Astrocyte (in vitro differentiated cells and primary cell): ENCODE measurements around the gene DCHS2. TPM values are rescaled to one million over a fixed set of nuclear protein-coding genes. Genes with fewer than 3 reads are reported as not detected.

Source experiments
- DNase-seq: peaks from one replicate; pipeline ENCODE4 v3.0.0-alpha.2; 2010; ENCODE audit warnings: low read depth
- FAIRE-seq: peaks from 2 replicates; lab custom pipeline; 2011; peaks lifted over from hg19 to GRCh38; lab: Jason Lieb, UNC
- H2AFZ ChIP-seq: 2 replicates; pipeline ENCODE4 v1.6.0; 2012; ENCODE audit warnings: low read depth, low read length, inconsistent platforms
- H3K27ac ChIP-seq: 2 replicates; pipeline ENCODE4 v1.5.1; 2011; ENCODE audit warnings: low read depth, low read length, inconsistent platforms
- H3K27me3 ChIP-seq: 2 replicates; pipeline ENCODE4 v1.6.0; 2011; ENCODE audit warnings: low read length, inconsistent platforms; ENCODE audit not compliant: insufficient read depth
- H3K36me3 ChIP-seq: 2 replicates; pipeline ENCODE4 v1.5.1; 2011; ENCODE audit warnings: low read length, inconsistent platforms; ENCODE audit not compliant: insufficient read depth
- H3K4me1 ChIP-seq: 2 replicates; pipeline ENCODE4 v1.5.1; 2011; ENCODE audit warnings: low read length, inconsistent platforms; ENCODE audit not compliant: insufficient read depth
- H3K4me2 ChIP-seq: 2 replicates; pipeline ENCODE4 v1.6.0; 2012; ENCODE audit warnings: low read length, inconsistent platforms
- H3K4me3 ChIP-seq: 2 replicates; pipeline ENCODE4 v1.5.1; 2011; ENCODE audit warnings: low read depth, mild to moderate bottlenecking, low read length, inconsistent platforms; ENCODE audit not compliant: insufficient read depth
- H3K79me2 ChIP-seq: 2 replicates; pipeline ENCODE4 v1.6.0; 2012; ENCODE audit warnings: mild to moderate bottlenecking, low read length, inconsistent platforms; ENCODE audit not compliant: insufficient read depth
- H3K9ac ChIP-seq: 2 replicates; pipeline ENCODE4 v1.6.0; 2012; ENCODE audit warnings: mild to moderate bottlenecking, low read length, inconsistent platforms
- H3K9me3 ChIP-seq: 2 replicates; pipeline ENCODE4 v1.5.1; 2012; ENCODE audit warnings: low read depth, mild to moderate bottlenecking, low read length, inconsistent platforms; ENCODE audit not compliant: insufficient read depth
- H4K20me1 ChIP-seq: 2 replicates; pipeline ENCODE4 v1.6.0; 2012; ENCODE audit warnings: low read length, inconsistent platforms; ENCODE audit not compliant: insufficient read depth
- H3K27ac Mint-ChIP-seq: one replicate; pipeline ENCODE4 v1.8.0; 2021; ENCODE audit warnings: mild to moderate bottlenecking, mixed read lengths; ENCODE audit not compliant: unreplicated experiment
- H3K27me3 Mint-ChIP-seq: one replicate; pipeline ENCODE4 v1.8.0; 2021; ENCODE audit warnings: low read depth, mixed read lengths; ENCODE audit not compliant: unreplicated experiment
- H3K36me3 Mint-ChIP-seq: one replicate; pipeline ENCODE4 v1.8.0; 2021; ENCODE audit warnings: low read depth, mixed read lengths; ENCODE audit not compliant: unreplicated experiment
- H3K4me1 Mint-ChIP-seq: one replicate; pipeline ENCODE4 v1.8.0; 2021; ENCODE audit warnings: low read depth, mixed read lengths; ENCODE audit not compliant: unreplicated experiment
- H3K4me3 Mint-ChIP-seq: one replicate; pipeline ENCODE4 v1.8.0; 2021; ENCODE audit warnings: mild to moderate bottlenecking, moderate library complexity, mixed read lengths; ENCODE audit not compliant: unreplicated experiment
- H3K9me3 Mint-ChIP-seq: one replicate; pipeline ENCODE4 v1.8.0; 2021; ENCODE audit warnings: mild to moderate bottlenecking, mixed read lengths; ENCODE audit not compliant: unreplicated experiment
- CTCF ChIP-seq: IDR thresholded peaks from 2 replicates; pipeline ENCODE4 v1.5.1; 2011; ENCODE audit warnings: low read depth, mild to moderate bottlenecking, inconsistent platforms, low read length, moderate library complexity; ENCODE audit not compliant: insufficient read depth
- EZH2 ChIP-seq: IDR thresholded peaks from 2 replicates; pipeline ENCODE4 v1.6.1; 2012; ENCODE audit warnings: mild to moderate bottlenecking, low read length, inconsistent platforms; ENCODE audit not compliant: insufficient read depth
- total RNA-seq: library from RNA; stranded (reverse); gene quantifications from 2 replicates; pipeline ENCODE4 v1.2.1, GENCODE V29; 2021

The DCHS2 gene
- total RNA-seq, 1 donor from 2014 or later: 0.25 TPM

DNA sequence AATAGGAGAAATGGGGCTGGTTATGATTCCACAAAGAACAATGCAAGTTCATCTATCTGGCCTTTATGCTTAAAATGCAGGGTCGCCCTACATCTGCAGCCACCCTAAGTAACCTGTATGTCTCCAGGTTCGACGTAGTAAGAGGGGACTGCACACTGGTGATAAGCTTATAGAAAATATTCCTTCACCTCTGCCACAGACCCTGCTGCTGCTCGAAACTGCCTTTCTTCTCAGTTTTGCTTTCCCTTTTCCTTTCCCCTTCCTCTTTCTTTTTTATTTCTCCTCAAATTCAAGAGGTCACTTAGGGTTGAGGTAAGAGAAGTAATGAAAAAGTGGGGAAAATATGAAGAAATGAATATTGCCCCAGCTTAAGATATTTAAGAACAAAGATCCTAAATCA is 123.5 kb downstream of the DCHS2 start:
- FAIRE-seq: no peak

DNA sequence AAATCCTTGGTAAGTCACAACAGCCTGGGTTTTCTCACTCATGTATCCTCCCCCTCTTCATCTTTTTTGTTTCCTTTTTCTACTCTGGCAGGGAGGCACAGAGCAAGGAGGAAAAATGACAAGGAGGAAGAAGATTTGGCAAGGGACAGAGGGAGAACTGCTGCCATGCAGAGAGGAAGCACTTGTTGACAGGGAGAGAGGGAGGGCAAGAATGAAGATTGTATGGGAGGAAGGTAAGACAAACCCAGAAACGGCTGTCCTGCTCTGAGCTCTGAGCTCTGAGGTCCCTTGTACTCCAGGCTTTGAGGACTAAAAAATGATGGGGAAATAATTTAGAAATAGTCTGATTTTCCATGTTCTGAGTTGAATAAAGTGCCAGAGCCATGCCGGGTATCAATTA is 123.9 kb downstream of the DCHS2 start:
- no peaks in the 10 kb centered on the region for H3K4me1 Mint-ChIP-seq
- no peak overlapping the region for H3K27ac Mint-ChIP-seq
- no peaks in the 10 kb centered on the region for H4K20me1 ChIP-seq
- H3K27me3 Mint-ChIP-seq: peaks cover 5% of the 10 kb centered on the region
- DNase-seq (no peak), FAIRE-seq (no peak)
- no peak overlapping the region for H3K4me3 ChIP-seq
- no peak overlapping the region for H3K27ac ChIP-seq
- no peaks in the 10 kb centered on the region for H3K9me3 ChIP-seq
- H3K4me2 ChIP-seq: no peak overlapping the region
- no peak overlapping the region for H3K9ac ChIP-seq
- H3K36me3 Mint-ChIP-seq: no peaks in the 10 kb centered on the region
- no peaks in the 10 kb centered on the region for H3K36me3 ChIP-seq
- H3K4me1 ChIP-seq: no peaks in the 10 kb centered on the region
- no peak overlapping the region for H2AFZ ChIP-seq
- H3K9me3 Mint-ChIP-seq: no peaks in the 10 kb centered on the region
- H3K4me3 Mint-ChIP-seq: no peak overlapping the region
- H3K79me2 ChIP-seq: no peaks in the 10 kb centered on the region
- no peak for TF ChIP-seq CTCF
- no peaks in the 10 kb centered on the region for H3K27me3 ChIP-seq

More for the DNA sequence above, 123.5 kb downstream of the DCHS2 start:
- no peaks in the 10 kb centered on the region for H3K9me3 ChIP-seq
- no peak overlapping the region for H3K9ac ChIP-seq
- Mint-ChIP-seq H3K27me3 (peaks cover 5% of the 10 kb centered on the region), H3K36me3 (no peaks in the 10 kb centered on the region), H3K4me1 (no peaks in the 10 kb centered on the region), H3K9me3 (no peaks in the 10 kb centered on the region), H3K27ac (no peak overlapping the region), H3K4me3 (no peak overlapping the region)
- H3K36me3 ChIP-seq: no peaks in the 10 kb centered on the region
- H2AFZ ChIP-seq: no peak overlapping the region
- no peak for TF ChIP-seq CTCF
- TF ChIP-seq EZH2: no peak
- H3K27ac ChIP-seq: no peak overlapping the region
- H3K27me3 ChIP-seq: no peaks in the 10 kb centered on the region
- no peaks in the 10 kb centered on the region for H3K79me2 ChIP-seq
- H3K4me3 ChIP-seq: no peak overlapping the region
- no peaks in the 10 kb centered on the region for H4K20me1 ChIP-seq
- DNase-seq: no peak
- no peaks in the 10 kb centered on the region for H3K4me1 ChIP-seq
- H3K4me2 ChIP-seq: no peak overlapping the region

- no peak for FAIRE-seq
- TF ChIP-seq EZH2: no peak
- TF ChIP-seq CTCF: no peak
- H3K4me1 ChIP-seq: no peaks in the 10 kb centered on the region
- no peak overlapping the region for H3K4me2 ChIP-seq
- Mint-ChIP-seq H3K27me3 (peaks cover 5% of the 10 kb centered on the region), H3K27ac (no peak overlapping the region), H3K4me1 (no peaks in the 10 kb centered on the region), H3K9me3 (no peaks in the 10 kb centered on the region), H3K36me3 (no peaks in the 10 kb centered on the region), H3K4me3 (no peak overlapping the region)
- H3K36me3 ChIP-seq: no peaks in the 10 kb centered on the region
- no peak overlapping the region for H3K27ac ChIP-seq
- no peak overlapping the region for H3K9ac ChIP-seq
- no peaks in the 10 kb centered on the region for H3K9me3 ChIP-seq
- no peaks in the 10 kb centered on the region for H3K79me2 ChIP-seq
- H2AFZ ChIP-seq: no peak overlapping the region
- H3K4me3 ChIP-seq: no peak overlapping the region
- H4K20me1 ChIP-seq: no peaks in the 10 kb centered on the region
- no peak for DNase-seq
- H3K27me3 ChIP-seq: no peaks in the 10 kb centered on the region
These were observed 124.6 kb downstream of the DCHS2 start for GRCh38 chr4:154366956-154367355.
